Endothelial cell of umbilical vein (primary cell): Measurements from ENCODE around the gene GPLD1.

ENCODE experiments used
- CTCF ChIP-seq, 2 donors: IDR thresholded peaks; 1 replicate in 1 of 2; 2 replicates in 1 of 2; pipeline ENCODE4 v1.5.1; 2011; ENCODE audit warnings: low read length in 2 of 2, mild to moderate bottlenecking in 2 of 2, moderate library complexity in 2 of 2, control low read depth in 1 of 2, inconsistent platforms in 1 of 2, low read depth in 1 of 2; ENCODE audit not compliant: insufficient read depth in 1 of 2; ENCODE audit errors: extremely low read depth in 1 of 2
- GATA2 ChIP-seq: IDR thresholded peaks from 2 replicates; pipeline ENCODE4 v1.7.0; 2011; ENCODE audit warnings: low read depth, mild to moderate bottlenecking, moderate library complexity, mixed read lengths, low read length; ENCODE audit not compliant: insufficient read length, insufficient read depth
- JUN ChIP-seq: IDR thresholded peaks from 2 replicates; pipeline ENCODE4 v1.6.1; 2011; ENCODE audit warnings: borderline replicate concordance, low read depth; ENCODE audit not compliant: insufficient read length, insufficient read depth
- POLR2A ChIP-seq: IDR thresholded peaks from 2 replicates; pipeline ENCODE4 v1.6.1; 2012; ENCODE audit warnings: low read depth, mild to moderate bottlenecking, control low read depth, low read length
- POLR2AphosphoS5 ChIP-seq: IDR thresholded peaks from 2 replicates; pipeline ENCODE4 v1.6.1; 2012; ENCODE audit warnings: low read depth, mild to moderate bottlenecking, control low read depth, low read length, moderate library complexity; ENCODE audit not compliant: insufficient read depth

DNA sequence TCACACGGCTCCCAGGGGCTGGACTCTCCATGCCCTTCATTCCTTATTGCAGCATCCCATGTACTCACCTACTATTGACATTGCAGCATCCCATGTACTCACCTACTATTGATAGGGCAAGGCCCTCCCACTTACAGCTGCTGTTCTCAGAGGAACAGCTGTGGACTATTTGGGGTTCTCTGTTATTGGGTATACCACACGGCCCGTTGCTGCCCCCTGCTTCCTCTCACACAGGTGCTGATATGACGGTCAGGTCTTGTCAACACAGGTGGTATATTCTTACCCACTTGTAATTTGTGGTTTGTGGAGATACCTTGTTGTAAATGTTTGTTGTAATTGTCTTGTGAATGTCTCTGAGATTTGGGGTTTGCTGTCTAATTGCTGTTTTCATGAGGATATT, 24.2 kb upstream of the GPLD1 start:
- TF ChIP-seq CTCF (IDR thresholded peaks at IDR 0.05; ENCODE audit: extremely low read depth in 1 of 2, insufficient read depth in 1 of 2, low read depth in 1 of 2, low read length in 2 of 2) (no peak), POLR2A (no peak), JUN (no peak), POLR2AphosphoS5 (no peak), GATA2 (no peak)
